ENCODE measurements around the gene PDZRN4.

The PDZRN4 gene

DNA sequence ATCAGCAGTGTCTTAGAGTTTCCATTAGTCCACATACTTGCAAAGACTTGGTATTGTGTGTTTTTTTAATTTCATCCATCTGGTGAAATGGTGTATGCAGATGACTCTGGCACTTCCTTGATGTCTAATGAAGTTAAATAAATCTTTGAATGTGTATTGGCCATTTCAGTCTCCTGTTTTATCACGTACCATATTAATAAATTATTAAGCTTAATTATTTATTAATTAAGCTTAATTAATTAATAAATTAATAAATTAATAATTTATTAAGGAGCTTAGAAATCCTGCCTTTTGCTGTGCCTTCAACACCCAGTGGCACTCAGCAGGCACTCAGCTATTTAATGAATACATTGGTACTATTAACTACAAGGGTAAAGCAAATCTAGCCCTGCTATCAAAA, 18.2 kb downstream of the PDZRN4 start:
- TF ChIP-seq EGR1 (IDR thresholded peaks at IDR 0.05): no peak
- no peak for TF ChIP-seq NFIC (IDR thresholded peaks at IDR 0.05)
- TF ChIP-seq EP300 (IDR thresholded peaks at IDR 0.05; ENCODE audit: borderline replicate concordance): no peak

DNA sequence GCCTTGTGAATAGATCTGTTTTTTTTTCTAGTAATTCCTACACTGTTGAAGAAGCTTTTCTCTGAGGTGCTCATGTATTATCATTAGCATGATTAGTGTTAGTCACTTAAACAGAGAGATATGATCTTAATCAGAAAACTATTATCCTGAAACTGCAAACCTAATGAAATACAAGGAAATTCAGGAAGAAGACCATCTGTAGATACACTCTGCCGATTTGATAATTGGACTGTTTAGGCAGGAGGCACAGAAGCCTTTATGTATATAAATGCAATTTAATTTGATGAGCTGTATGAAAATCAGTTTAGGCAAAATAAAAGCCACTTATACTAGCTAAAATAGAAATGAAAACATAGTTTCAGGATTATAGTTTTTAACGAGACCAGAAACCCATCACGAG, 23.3 kb downstream of the PDZRN4 start:
- TF ChIP-seq CREB1 (IDR thresholded peaks at IDR 0.05; ENCODE audit: low read depth) (no peak), CEBPB (IDR thresholded peaks at IDR 0.05) (no peak), ZBTB7A (IDR thresholded peaks at IDR 0.05; ENCODE audit: low read depth) (no peak), NFIC (IDR thresholded peaks at IDR 0.05) (no peak), FOXM1 (IDR thresholded peaks at IDR 0.05; ENCODE audit: borderline replicate concordance, low read depth) (no peak), EGR1 (IDR thresholded peaks at IDR 0.05) (no peak), EP300 (IDR thresholded peaks at IDR 0.05; ENCODE audit: borderline replicate concordance) (no peak), YY1 (IDR thresholded peaks at IDR 0.05; ENCODE audit: low read depth) (no peak), RAD21 (IDR thresholded peaks at IDR 0.05; ENCODE audit: low read depth) (no peak), TAF1 (IDR thresholded peaks at IDR 0.05; ENCODE audit: low read depth) (no peak), TEAD4 (IDR thresholded peaks at IDR 0.05) (no peak), TCF12 (IDR thresholded peaks at IDR 0.05; ENCODE audit: low read depth) (no peak)
- TF ChIP-seq, protein P1, sequence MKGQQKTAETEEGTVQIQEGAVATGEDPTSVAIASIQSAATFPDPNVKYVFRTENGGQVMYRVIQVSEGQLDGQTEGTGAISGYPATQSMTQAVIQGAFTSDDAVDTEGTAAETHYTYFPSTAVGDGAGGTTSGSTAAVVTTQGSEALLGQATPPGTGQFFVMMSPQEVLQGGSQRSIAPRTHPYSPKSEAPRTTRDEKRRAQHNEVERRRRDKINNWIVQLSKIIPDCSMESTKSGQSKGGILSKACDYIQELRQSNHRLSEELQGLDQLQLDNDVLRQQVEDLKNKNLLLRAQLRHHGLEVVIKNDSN (IDR thresholded peaks at IDR 0.05): no peak
- TF ChIP-seq, protein P2, sequence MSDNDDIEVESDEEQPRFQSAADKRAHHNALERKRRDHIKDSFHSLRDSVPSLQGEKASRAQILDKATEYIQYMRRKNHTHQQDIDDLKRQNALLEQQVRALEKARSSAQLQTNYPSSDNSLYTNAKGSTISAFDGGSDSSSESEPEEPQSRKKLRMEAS (IDR thresholded peaks at IDR 0.05): no peak
- TF ChIP-seq, protein P3, sequence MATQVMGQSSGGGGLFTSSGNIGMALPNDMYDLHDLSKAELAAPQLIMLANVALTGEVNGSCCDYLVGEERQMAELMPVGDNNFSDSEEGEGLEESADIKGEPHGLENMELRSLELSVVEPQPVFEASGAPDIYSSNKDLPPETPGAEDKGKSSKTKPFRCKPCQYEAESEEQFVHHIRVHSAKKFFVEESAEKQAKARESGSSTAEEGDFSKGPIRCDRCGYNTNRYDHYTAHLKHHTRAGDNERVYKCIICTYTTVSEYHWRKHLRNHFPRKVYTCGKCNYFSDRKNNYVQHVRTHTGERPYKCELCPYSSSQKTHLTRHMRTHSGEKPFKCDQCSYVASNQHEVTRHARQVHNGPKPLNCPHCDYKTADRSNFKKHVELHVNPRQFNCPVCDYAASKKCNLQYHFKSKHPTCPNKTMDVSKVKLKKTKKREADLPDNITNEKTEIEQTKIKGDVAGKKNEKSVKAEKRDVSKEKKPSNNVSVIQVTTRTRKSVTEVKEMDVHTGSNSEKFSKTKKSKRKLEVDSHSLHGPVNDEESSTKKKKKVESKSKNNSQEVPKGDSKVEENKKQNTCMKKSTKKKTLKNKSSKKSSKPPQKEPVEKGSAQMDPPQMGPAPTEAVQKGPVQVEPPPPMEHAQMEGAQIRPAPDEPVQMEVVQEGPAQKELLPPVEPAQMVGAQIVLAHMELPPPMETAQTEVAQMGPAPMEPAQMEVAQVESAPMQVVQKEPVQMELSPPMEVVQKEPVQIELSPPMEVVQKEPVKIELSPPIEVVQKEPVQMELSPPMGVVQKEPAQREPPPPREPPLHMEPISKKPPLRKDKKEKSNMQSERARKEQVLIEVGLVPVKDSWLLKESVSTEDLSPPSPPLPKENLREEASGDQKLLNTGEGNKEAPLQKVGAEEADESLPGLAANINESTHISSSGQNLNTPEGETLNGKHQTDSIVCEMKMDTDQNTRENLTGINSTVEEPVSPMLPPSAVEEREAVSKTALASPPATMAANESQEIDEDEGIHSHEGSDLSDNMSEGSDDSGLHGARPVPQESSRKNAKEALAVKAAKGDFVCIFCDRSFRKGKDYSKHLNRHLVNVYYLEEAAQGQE (IDR thresholded peaks at IDR 0.05; ENCODE audit: low read depth): no peak

DNA sequence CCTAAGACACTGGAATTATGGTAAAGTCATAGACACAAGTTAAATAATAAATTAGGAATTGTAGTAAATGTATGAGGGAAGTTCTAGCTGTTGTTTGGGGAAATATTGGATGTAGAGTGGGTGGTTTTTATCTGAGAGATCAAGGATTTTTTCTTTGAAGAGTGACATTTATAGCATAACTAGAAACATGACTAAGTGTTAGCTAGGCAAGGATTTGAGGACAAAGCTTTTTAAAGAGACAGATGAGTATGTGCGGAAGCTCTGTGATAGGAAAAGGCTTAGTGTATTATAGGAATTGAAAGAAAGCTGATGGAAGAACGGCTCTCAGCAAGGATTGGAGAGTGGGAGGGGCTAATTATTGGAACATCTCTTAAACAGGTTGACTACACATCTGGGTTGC, 24.5 kb downstream of the PDZRN4 start:
- TF ChIP-seq FOXM1 (IDR thresholded peaks at IDR 0.05; ENCODE audit: borderline replicate concordance, low read depth) (no peak), CEBPB (IDR thresholded peaks at IDR 0.05) (no peak), ZBTB7A (IDR thresholded peaks at IDR 0.05; ENCODE audit: low read depth) (no peak), YY1 (IDR thresholded peaks at IDR 0.05; ENCODE audit: low read depth) (no peak), TEAD4 (IDR thresholded peaks at IDR 0.05) (no peak), NFIC (IDR thresholded peaks at IDR 0.05) (no peak), EGR1 (IDR thresholded peaks at IDR 0.05) (no peak), TAF1 (IDR thresholded peaks at IDR 0.05; ENCODE audit: low read depth) (no peak), CREB1 (IDR thresholded peaks at IDR 0.05; ENCODE audit: low read depth) (no peak)
- TF ChIP-seq, protein P2 (IDR thresholded peaks at IDR 0.05): no peak
- TF ChIP-seq, protein P1 (IDR thresholded peaks at IDR 0.05): no peak

DNA sequence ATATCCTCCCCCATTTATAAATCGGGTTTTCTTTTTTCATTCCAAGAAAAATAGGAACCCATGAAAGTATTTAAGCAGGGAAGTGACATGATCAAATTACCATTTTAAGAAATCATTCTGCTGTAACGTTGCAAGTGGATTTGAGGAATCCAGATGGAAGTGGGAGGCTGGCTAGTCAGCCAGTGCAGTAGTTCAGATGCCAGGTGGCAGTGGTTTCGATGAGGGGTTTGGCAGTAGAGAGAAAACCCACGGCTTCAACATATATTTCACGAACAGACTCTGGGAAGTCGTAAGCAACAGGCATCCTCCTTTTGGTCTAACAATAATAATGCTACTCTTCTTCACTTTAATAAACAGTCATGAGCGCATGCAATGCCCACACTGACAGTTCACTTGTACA, 25.0 kb downstream of the PDZRN4 start:
- TF ChIP-seq EP300 (IDR thresholded peaks at IDR 0.05; ENCODE audit: borderline replicate concordance) (no peak), RAD21 (IDR thresholded peaks at IDR 0.05; ENCODE audit: low read depth) (no peak), YY1 (IDR thresholded peaks at IDR 0.05; ENCODE audit: low read depth) (no peak), TCF12 (IDR thresholded peaks at IDR 0.05; ENCODE audit: low read depth) (no peak), EGR1 (IDR thresholded peaks at IDR 0.05) (no peak)
- TF ChIP-seq, protein P1 (IDR thresholded peaks at IDR 0.05): no peak
- TF ChIP-seq, protein P3 (IDR thresholded peaks at IDR 0.05; ENCODE audit: low read depth): no peak
- TF ChIP-seq, protein P2 (IDR thresholded peaks at IDR 0.05): no peak

DNA sequence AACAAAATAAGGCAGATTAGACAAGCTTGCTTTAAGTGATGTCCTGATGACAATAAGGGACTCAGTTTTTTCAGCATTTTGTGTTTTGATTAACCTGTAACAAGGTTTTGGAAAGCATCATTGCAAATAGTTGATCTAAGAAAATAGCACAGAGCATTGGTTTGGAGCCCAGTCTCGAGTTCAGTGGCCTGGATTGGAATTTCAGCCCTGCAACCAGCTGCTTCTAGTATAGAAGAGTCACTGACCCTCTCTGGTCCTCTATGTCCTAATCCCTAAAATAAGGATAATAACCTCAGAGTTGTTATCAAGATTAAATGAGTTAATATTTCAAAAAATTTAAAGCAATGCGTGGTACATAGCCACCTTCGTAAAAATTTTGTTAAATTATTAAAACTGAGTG, 25.5 kb downstream of the PDZRN4 start:
- TF ChIP-seq, protein P3 (IDR thresholded peaks at IDR 0.05; ENCODE audit: low read depth): no peak
- TF ChIP-seq TCF12 (IDR thresholded peaks at IDR 0.05; ENCODE audit: low read depth) (no peak), CREB1 (IDR thresholded peaks at IDR 0.05; ENCODE audit: low read depth) (no peak), NFIC (IDR thresholded peaks at IDR 0.05) (no peak), TAF1 (IDR thresholded peaks at IDR 0.05; ENCODE audit: low read depth) (no peak), TEAD4 (IDR thresholded peaks at IDR 0.05) (no peak), ZBTB7A (IDR thresholded peaks at IDR 0.05; ENCODE audit: low read depth) (no peak), FOXM1 (IDR thresholded peaks at IDR 0.05; ENCODE audit: borderline replicate concordance, low read depth) (no peak), RAD21 (IDR thresholded peaks at IDR 0.05; ENCODE audit: low read depth) (no peak), YY1 (IDR thresholded peaks at IDR 0.05; ENCODE audit: low read depth) (no peak), EP300 (IDR thresholded peaks at IDR 0.05; ENCODE audit: borderline replicate concordance) (no peak), EGR1 (IDR thresholded peaks at IDR 0.05) (no peak), CEBPB (IDR thresholded peaks at IDR 0.05) (no peak)
- TF ChIP-seq, protein P1 (IDR thresholded peaks at IDR 0.05): no peak
- TF ChIP-seq, protein P2 (IDR thresholded peaks at IDR 0.05): no peak
